ENCODE results near the gene PLEKHH1. TPM values are rescaled to one million over a fixed set of nuclear protein-coding genes. Genes with fewer than 3 reads are reported as not detected.

PLEKHH1 gene
- total RNA-seq, 1 donor from 2014 or later = 10.1 TPM

- no peak overlapping the region for H3K9ac ChIP-seq
- H3F3A ChIP-seq (ENCODE audit: low read depth) = no peaks in the 10 kb centered on the region
- no peaks in the 10 kb centered on the region for H3K27me3 ChIP-seq
- H2AFZ ChIP-seq (replicated peaks) = no peak overlapping the region
- Mint-ChIP-seq H3K27me3 (ENCODE audit: insufficient read depth, low read depth) (peaks cover 5% of the 10 kb centered on the region), H3K9me3 (no peaks in the 10 kb centered on the region), H3K4me1 (no peaks in the 10 kb centered on the region), H3K36me3 (peaks cover 4% of the 10 kb centered on the region), H3K27ac (no peak overlapping the region), H3K4me3 (no peak overlapping the region)
- H3K9me3 ChIP-seq (ENCODE audit: low read depth) = no peaks in the 10 kb centered on the region
- H3K4me2 ChIP-seq = no peak overlapping the region
- no peaks in the 10 kb centered on the region for H3K4me1 ChIP-seq
- DNase-seq (ENCODE audit: low spot score) = no peak
- H3K79me2 ChIP-seq (ENCODE audit: low read depth) = no peaks in the 10 kb centered on the region
- TF ChIP-seq, protein P1, sequence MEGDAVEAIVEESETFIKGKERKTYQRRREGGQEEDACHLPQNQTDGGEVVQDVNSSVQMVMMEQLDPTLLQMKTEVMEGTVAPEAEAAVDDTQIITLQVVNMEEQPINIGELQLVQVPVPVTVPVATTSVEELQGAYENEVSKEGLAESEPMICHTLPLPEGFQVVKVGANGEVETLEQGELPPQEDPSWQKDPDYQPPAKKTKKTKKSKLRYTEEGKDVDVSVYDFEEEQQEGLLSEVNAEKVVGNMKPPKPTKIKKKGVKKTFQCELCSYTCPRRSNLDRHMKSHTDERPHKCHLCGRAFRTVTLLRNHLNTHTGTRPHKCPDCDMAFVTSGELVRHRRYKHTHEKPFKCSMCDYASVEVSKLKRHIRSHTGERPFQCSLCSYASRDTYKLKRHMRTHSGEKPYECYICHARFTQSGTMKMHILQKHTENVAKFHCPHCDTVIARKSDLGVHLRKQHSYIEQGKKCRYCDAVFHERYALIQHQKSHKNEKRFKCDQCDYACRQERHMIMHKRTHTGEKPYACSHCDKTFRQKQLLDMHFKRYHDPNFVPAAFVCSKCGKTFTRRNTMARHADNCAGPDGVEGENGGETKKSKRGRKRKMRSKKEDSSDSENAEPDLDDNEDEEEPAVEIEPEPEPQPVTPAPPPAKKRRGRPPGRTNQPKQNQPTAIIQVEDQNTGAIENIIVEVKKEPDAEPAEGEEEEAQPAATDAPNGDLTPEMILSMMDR (IDR thresholded peaks at IDR 0.05) = no peak
- no peak for TF ChIP-seq EZH2phosphoT487 (IDR thresholded peaks at IDR 0.05)
- TF ChIP-seq EZH2 (IDR thresholded peaks at IDR 0.05) = no peak
- H3K36me3 ChIP-seq = no peaks in the 10 kb centered on the region
- no peak overlapping the region for H3K27ac ChIP-seq
- H3K4me3 ChIP-seq = no peak overlapping the region
- H4K20me1 ChIP-seq (ENCODE audit: low read depth) = no peaks in the 10 kb centered on the region
Measured at GRCh38 chr14:67581643-67582042, 48.6 kb downstream of the PLEKHH1 start.

- TF ChIP-seq, protein P1 (IDR thresholded peaks at IDR 0.05) = no peak
- no peak for TF ChIP-seq EZH2phosphoT487 (IDR thresholded peaks at IDR 0.05)
- TF ChIP-seq EZH2 (IDR thresholded peaks at IDR 0.05) = no peak
- no peak overlapping the region for H3K27ac ChIP-seq
- H3K4me3 ChIP-seq = no peak overlapping the region
- no peaks in the 10 kb centered on the region for H3F3A ChIP-seq (ENCODE audit: low read depth)
- no peaks in the 10 kb centered on the region for H4K20me1 ChIP-seq (ENCODE audit: low read depth)
- H3K27me3 ChIP-seq = no peaks in the 10 kb centered on the region
- DNase-seq (ENCODE audit: low spot score) = no peak
- no peak overlapping the region for H3K9ac ChIP-seq
- peaks cover 4% of the 10 kb centered on the region for H3K36me3 Mint-ChIP-seq
- H3K79me2 ChIP-seq (ENCODE audit: low read depth) = no peaks in the 10 kb centered on the region
- no peak overlapping the region for H3K4me2 ChIP-seq
- H3K4me1 ChIP-seq = no peaks in the 10 kb centered on the region
- H3K4me3 Mint-ChIP-seq = no peak overlapping the region
- no peak overlapping the region for H2AFZ ChIP-seq (replicated peaks)
- no peaks in the 10 kb centered on the region for H3K4me1 Mint-ChIP-seq
- H3K36me3 ChIP-seq = no peaks in the 10 kb centered on the region
- H3K27me3 Mint-ChIP-seq (ENCODE audit: insufficient read depth, low read depth) = peaks cover 5% of the 10 kb centered on the region
- H3K9me3 Mint-ChIP-seq = no peaks in the 10 kb centered on the region
- H3K9me3 ChIP-seq (ENCODE audit: low read depth) = no peaks in the 10 kb centered on the region
- H3K27ac Mint-ChIP-seq = no peak overlapping the region
Measured at GRCh38 chr14:67582061-67582460, 49.0 kb downstream of the PLEKHH1 start.

DNA sequence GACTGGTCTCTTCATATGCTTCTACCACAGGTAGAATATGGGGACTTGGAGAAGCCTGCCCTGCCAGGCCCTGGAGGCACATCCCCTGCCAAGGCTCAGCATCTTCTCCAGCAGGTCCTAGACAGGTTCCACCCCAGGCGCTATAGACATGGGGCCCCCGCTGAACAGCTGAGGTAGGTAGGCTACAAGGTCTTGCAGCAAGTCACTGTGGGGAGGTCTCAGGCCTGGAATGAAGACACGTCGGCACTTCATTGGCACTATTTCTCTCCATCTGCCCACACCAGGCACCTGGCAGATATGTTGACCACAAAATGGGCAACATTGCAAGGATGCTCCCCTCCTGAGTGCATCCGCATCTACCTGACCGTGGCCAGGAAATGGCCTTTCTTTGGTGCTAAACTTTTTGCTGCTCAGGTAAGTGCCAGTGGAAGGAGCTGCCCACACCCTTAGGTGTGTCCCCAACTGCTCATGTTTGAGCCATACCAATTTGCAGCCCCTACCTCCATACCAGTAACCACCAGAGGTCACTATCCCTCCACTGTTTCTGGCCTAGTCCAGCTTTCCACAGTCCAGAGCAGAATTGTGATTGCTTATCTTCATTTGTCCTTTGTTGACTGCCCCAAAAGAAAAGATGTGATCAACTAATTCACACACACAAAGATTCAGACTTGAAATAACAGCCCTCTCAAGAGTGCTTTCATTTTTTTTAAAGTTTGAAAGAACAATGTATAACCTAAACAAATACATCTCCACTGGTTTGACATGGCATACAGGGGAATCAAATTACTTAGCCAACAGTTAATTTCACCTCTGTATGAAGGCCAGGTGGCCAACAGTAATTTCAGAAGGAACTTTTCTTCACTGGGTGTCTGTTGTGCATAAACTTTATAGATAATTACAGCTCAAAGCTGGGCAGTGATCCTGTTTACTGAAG lies 50.9 kb downstream of the PLEKHH1 start:
- H3K4me2 ChIP-seq = no peak overlapping the region
- no peaks in the 10 kb centered on the region for H3K4me1 Mint-ChIP-seq
- peaks cover 5% of the 10 kb centered on the region for H3K27me3 Mint-ChIP-seq (ENCODE audit: insufficient read depth, low read depth)
- DNase-seq (ENCODE audit: low spot score) = peak; percentile 70
- H3K9me3 Mint-ChIP-seq = no peaks in the 10 kb centered on the region
- H3K27ac Mint-ChIP-seq = no peak overlapping the region
- no peak overlapping the region for H3K9ac ChIP-seq
- H3F3A ChIP-seq (ENCODE audit: low read depth) = no peaks in the 10 kb centered on the region
- peaks cover 4% of the 10 kb centered on the region for H3K36me3 Mint-ChIP-seq
- no peaks in the 10 kb centered on the region for H4K20me1 ChIP-seq (ENCODE audit: low read depth)
- no peak overlapping the region for H3K4me3 ChIP-seq
- no peaks in the 10 kb centered on the region for H3K4me1 ChIP-seq
- H2AFZ ChIP-seq (replicated peaks) = no peak overlapping the region
- no peaks in the 10 kb centered on the region for H3K36me3 ChIP-seq
- no peaks in the 10 kb centered on the region for H3K9me3 ChIP-seq (ENCODE audit: low read depth)
- TF ChIP-seq EZH2 (IDR thresholded peaks at IDR 0.05) (no peak), EZH2phosphoT487 (IDR thresholded peaks at IDR 0.05) (no peak)
- TF ChIP-seq, protein P1 (IDR thresholded peaks at IDR 0.05) = peak; percentile 74
- no peaks in the 10 kb centered on the region for H3K27me3 ChIP-seq
- H3K4me3 Mint-ChIP-seq = no peak overlapping the region
- H3K79me2 ChIP-seq (ENCODE audit: low read depth) = no peaks in the 10 kb centered on the region
- H3K27ac ChIP-seq = no peak overlapping the region
